CD4-positive, alpha-beta T cell treated with Interleukin-2 at 100 ng/mL for 4 hours (primary cell): ENCODE measurements around the gene TP73.

Experiments used
- DNase-seq: peaks from one replicate; pipeline ENCODE4 v3.0.0-alpha.2; 2020; ENCODE audit warnings: low spot score

TP73 gene

GRCh38 chr1:3653286-3653618 lies 936 bp downstream of the TP73 start:
- no peak for DNase-seq

- DNase-seq, result no peak
These were observed 2.4 kb downstream of the TP73 start for GRCh38 chr1:3654549-3655281.

GRCh38 chr1:3656450-3657095 lies 4.3 kb downstream of the TP73 start:
- no peak for DNase-seq

GRCh38 chr1:3657096-3657475 lies 4.8 kb downstream of the TP73 start:
- no peak for DNase-seq

- no peak for DNase-seq
These were observed 5.4 kb downstream of the TP73 start for GRCh38 chr1:3657578-3658230.

- no peak for DNase-seq
These were observed 5.9 kb downstream of the TP73 start for GRCh38 chr1:3658231-3658615.

GRCh38 chr1:3659093-3659492 lies 6.8 kb downstream of the TP73 start:
- no peak for DNase-seq

- DNase-seq, result no peak
These were observed 8.4 kb downstream of the TP73 start for GRCh38 chr1:3660704-3661103.

GRCh38 chr1:3661631-3662030 lies 9.3 kb downstream of the TP73 start:
- no peak for DNase-seq

- DNase-seq, result no peak
These were observed 9.9 kb downstream of the TP73 start for GRCh38 chr1:3662080-3662671.

- DNase-seq, result no peak
These were observed 11.8 kb downstream of the TP73 start for GRCh38 chr1:3663999-3664699.

- DNase-seq, result no peak
These were observed 12.5 kb downstream of the TP73 start for GRCh38 chr1:3664700-3665375.

GRCh38 chr1:3668148-3668547 lies 15.8 kb downstream of the TP73 start:
- DNase-seq, result no peak

- DNase-seq, result no peak
These were observed 16.4 kb downstream of the TP73 start for GRCh38 chr1:3668585-3669300.

GRCh38 chr1:3669421-3669821 lies 17.1 kb downstream of the TP73 start:
- DNase-seq, result no peak

- DNase-seq, result no peak
These were observed 17.7 kb downstream of the TP73 start for GRCh38 chr1:3669971-3670431.

- no peak for DNase-seq
These were observed 18.5 kb downstream of the TP73 start for GRCh38 chr1:3670823-3671265.

GRCh38 chr1:3671371-3672180 lies 19.3 kb downstream of the TP73 start:
- no peak for DNase-seq

- no peak for DNase-seq
These were observed 20.1 kb downstream of the TP73 start for GRCh38 chr1:3672231-3672970.

- DNase-seq, result no peak
These were observed 20.6 kb downstream of the TP73 start for GRCh38 chr1:3672971-3673361.
